Measurements from ENCODE around the gene SLC43A2.

Gene SLC43A2

GRCh38 chr17:1621273-1621954 is 7.2 kb downstream of the SLC43A2 start:
- no peak for DNase-seq

- DNase-seq: no peak
These were observed 8.1 kb downstream of the SLC43A2 start for GRCh38 chr17:1620486-1620885.

- DNase-seq: peak; percentile 63
These were observed 10.9 kb downstream of the SLC43A2 start for GRCh38 chr17:1617620-1618174.

- DNase-seq: no peak
These were observed 12.5 kb downstream of the SLC43A2 start for GRCh38 chr17:1616101-1616500.

GRCh38 chr17:1612400-1612799 is 16.2 kb downstream of the SLC43A2 start:
- no peak for DNase-seq

- DNase-seq: no peak
These were observed 16.9 kb downstream of the SLC43A2 start for GRCh38 chr17:1611715-1612114.

GRCh38 chr17:1608676-1609075 is 20.0 kb downstream of the SLC43A2 start:
- no peak for DNase-seq

- DNase-seq: no peak
These were observed 20.7 kb downstream of the SLC43A2 start for GRCh38 chr17:1607971-1608320.

GRCh38 chr17:1606352-1606985 is 22.2 kb downstream of the SLC43A2 start:
- DNase-seq: no peak

GRCh38 chr17:1605681-1606351 is 22.8 kb downstream of the SLC43A2 start:
- no peak for DNase-seq

- no peak for DNase-seq
These were observed 23.7 kb downstream of the SLC43A2 start for GRCh38 chr17:1604831-1605528.

- no peak for DNase-seq
These were observed 27.1 kb downstream of the SLC43A2 start for GRCh38 chr17:1601571-1601970.

GRCh38 chr17:1598399-1599095 is 30.1 kb downstream of the SLC43A2 start:
- DNase-seq: no peak

GRCh38 chr17:1597861-1598342 is 30.7 kb downstream of the SLC43A2 start:
- DNase-seq: no peak

- DNase-seq: no peak
These were observed 35.1 kb downstream of the SLC43A2 start for GRCh38 chr17:1593630-1593931.

- no peak for DNase-seq
These were observed 35.6 kb downstream of the SLC43A2 start for GRCh38 chr17:1592751-1593629.

GRCh38 chr17:1591474-1592090 is 37.1 kb downstream of the SLC43A2 start:
- no peak for DNase-seq

GRCh38 chr17:1590747-1591473 is 37.7 kb downstream of the SLC43A2 start:
- no peak for DNase-seq

- DNase-seq: peak; percentile 77
These were observed 38.4 kb downstream of the SLC43A2 start for GRCh38 chr17:1590029-1590746.

Measured in fibroblast of skin of abdomen (primary cell).